GM19395 (cell line): ENCODE results near the gene RNASEH2A.
"Not testable (repeated sequence)": the region's sequence is repeated elsewhere in the genome, so short reads cannot be mapped to it uniquely, and the experiment has no call there.

Source experiments
- ATAC-seq: cut with Tn5 transposase; IDR thresholded peaks from one replicate; pipeline ENCODE4 v1.9.1; 2021; ENCODE audit warnings: mild to moderate bottlenecking, moderate library complexity; ENCODE audit not compliant: unreplicated experiment

Gene RNASEH2A

GRCh38 chr19:12793290-12794195 is 12.8 kb upstream of the RNASEH2A start:
- no peak for ATAC-seq

DNA sequence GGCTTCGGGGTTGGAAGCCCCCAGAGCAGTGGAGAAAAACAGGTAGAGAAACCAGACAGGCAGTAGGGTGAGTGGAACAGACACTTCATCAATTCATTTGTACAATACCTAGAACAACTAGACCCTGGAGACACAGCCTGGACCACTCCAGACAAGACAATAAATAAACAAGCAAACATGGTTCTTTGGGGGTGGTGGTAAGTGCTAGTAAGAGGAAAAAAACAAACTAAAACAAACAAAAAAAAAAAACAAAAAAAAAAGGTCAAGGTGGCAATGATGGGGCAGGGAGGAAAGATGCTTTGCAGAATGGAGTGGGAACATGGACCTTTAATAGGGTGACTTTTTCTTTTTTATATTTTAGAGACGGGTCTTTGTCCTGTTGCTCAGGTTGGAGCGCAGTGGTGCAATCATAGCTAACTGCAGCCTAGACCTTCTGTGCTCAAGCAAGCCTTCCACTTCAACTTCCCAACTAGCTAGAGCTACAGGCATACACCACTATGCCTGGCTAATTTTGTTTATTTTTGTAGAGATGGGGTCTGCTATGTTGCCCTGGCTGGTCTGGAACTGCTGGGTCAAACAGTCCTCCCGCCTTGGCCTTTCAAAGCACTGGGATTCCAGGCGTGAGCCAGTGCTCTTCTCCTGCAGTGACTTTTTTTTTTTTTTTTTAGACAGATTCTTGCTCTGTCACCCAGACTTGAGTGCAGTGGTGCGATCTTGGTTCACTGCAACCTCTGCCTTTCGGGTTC is 12.0 kb upstream of the RNASEH2A start:
- ATAC-seq: no peak

DNA sequence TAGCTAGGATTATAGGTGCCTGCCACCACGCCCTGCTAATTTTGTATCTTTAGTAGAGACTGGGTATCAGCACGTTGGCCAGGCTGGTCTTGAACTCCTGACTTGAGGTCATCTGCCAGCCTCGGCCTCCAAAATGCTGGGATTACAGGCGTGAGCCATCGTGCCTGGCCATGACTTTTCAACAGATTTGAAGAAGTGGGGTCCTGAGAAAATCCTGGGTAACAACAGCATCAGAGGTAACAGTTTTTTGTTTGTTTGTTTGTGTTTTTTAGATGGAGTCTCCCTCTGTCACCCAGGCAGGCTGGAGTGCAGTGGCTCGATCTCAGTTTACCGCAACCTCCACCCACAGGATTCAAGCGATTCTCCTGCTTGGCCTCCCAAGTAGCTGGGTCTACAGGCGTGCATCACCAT is 11.4 kb upstream of the RNASEH2A start:
- no peak for ATAC-seq

DNA sequence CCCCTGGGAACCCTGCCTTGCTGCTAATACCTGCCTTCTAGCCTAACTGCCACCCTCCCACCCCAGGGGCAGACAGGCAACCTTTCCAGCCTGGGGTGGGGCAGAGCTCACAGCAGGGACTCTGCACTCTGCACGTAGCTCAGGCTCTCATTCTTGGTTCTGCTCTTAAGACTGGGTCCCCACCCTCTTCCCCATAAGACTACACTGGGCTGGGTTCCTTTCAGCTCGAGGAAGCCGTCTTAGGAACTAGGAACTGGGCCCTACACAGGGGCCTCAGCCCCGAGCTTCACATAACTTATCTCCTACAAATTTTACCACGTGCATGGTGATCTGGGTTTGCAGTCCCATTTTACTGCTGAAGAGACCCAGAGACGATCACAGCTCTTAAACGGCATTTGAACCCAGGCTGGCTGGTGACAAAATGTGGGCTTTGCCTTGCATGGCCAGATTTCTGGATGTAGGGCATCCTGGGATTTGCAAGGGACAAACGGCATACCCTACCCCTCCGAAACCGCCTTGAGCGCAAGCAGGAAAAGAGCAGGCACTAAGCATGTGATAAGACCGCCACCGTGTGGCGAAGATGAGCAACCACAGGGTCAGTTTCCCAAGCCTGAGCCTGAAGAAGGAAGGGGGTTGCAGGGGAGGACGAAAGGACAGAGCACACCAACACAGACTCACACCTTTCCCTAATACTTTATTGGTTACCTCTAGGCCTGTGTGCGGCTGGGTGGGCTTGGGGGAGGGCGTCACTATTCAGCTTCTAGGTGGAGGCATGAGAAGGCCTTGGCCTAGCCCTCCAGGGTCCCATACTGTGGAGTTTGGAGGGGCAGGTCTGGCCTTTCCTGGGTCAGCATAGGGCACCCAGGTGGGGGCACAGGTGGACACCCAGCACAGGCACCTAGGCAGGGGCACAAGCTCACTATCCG is 10.0 kb upstream of the RNASEH2A start:
- no peak for ATAC-seq

GRCh38 chr19:12797141-12797587 is 9.2 kb upstream of the RNASEH2A start:
- ATAC-seq: no peak

- ATAC-seq: not testable (repeated sequence)
Observed at GRCh38 chr19:12797607-12798006, 8.8 kb upstream of the RNASEH2A start.

GRCh38 chr19:12799742-12800465 is 6.5 kb upstream of the RNASEH2A start:
- ATAC-seq: no peak

DNA sequence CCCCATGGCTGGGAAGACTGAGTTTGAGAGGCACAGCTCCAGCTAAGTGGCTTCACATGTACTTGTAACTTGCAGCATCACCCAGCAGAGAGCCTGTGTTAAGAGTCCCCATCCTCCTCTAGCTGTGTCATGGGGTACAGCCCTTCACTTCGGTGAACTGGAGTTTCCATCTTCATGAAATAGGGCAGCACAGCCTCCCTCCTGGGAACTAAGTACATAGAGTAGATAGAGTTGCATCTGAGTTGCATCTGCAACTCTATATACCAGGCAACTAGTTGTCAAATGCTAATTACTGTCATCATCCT is 6.0 kb upstream of the RNASEH2A start:
- no peak for ATAC-seq

DNA sequence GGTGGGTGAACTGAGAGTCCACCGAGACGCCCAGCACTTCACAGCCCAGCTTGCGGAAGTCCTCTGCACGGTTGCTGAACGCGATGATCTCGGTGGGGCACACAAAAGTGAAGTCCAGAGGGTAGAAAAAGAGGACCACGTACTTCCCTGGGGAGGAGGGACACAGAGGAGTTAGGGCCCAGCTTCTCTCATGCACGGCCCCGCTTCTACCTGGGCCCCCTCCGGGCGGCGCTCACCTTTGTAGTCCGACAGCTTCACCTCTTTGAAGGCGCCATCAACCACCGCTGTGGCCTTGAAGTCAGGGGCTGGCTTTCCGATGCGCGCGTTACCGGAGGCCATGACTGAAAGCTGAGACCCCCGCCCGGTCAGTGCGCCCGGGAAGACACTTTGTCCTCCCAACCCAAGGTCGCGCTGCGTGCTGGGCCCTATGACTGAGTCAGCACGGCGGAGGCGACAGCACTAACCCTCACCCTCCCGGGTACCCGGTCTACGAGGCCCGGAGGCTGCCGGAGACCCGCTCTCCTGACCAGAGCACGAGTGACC is 5.4 kb upstream of the RNASEH2A start:
- no peak for ATAC-seq

DNA sequence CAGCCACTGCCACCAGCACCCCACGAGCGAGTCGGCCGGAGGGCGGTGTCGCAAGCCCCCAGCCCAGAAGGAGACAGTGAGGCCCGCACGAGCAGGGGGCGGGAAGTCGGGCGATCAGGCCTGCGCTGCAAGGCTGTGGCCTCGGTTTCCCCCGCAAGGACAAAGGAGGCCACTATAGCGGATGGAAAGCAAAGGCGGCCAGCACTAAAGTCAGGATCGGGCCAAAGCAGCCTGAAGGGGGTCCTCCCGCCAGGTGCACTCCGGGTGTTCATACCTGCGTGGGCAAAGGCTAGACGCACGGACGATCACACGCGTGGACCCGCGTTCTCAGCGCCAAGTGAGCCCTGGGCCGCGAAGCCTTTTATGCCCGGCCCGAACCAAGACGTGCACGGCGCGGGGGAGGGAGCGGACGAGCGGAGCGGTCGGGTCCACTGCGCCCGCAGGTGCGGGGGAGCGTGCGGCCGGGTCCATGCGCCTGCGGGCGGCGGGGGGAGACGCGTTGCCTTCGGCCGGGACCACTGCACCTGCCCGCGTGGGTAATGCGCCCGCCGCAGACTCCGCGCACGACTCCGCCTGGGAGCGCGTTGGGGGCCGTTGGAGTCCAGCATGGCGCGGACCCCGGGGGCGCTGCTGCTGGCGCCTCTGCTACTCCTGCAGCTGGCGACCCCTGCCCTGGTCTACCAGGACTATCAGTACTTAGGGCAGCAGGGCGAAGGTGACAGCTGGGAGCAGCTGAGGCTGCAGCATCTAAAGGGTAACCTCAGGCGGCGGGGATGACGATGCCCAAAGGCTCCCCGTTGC is 4.7 kb upstream of the RNASEH2A start, which contains the start of the genes PRDX2 and THSD8:
Gene PRDX2, minus strand, starts transcription at position 335 of the 801 bp plus-strand sequence. CDS start 539 bp downstream, outside the sequence.
Gene THSD8, plus strand, starts transcription at position 604 of the 801 bp plus-strand sequence. Its CDS starts 3 bp downstream, at position 607.
- no peak for ATAC-seq

GRCh38 chr19:12802267-12803106 is 3.9 kb upstream of the RNASEH2A start:
- no peak for ATAC-seq

GRCh38 chr19:12804051-12804450 is 2.3 kb upstream of the RNASEH2A start:
- no peak for ATAC-seq

GRCh38 chr19:12815088-12815487 is 8.7 kb downstream of the RNASEH2A start:
- ATAC-seq: no peak

DNA sequence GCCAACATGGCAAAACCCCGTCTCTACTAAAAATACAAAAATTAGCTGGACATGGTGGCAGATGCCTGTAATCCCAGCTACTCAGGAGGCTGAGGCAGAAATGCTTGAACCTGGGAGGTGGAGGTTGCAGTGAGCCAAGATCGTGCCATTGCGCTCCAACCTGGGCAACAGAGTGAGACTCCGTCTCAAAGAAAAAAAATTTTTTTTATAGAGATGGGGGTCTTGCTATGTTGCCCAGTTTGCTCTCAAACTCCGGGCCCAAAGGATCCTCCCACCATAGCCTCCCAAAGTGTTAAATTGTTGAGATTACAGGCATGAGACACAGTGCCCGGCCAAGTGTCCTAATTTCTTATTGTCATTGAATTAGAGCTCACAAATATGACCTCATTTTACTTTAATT is 10.8 kb downstream of the RNASEH2A start:
- not testable (repeated sequence) for ATAC-seq

GRCh38 chr19:12817810-12818209 is 11.4 kb downstream of the RNASEH2A start:
- not testable (repeated sequence) for ATAC-seq

- ATAC-seq: no peak
Observed at GRCh38 chr19:12821761-12822160, 15.4 kb downstream of the RNASEH2A start.

DNA sequence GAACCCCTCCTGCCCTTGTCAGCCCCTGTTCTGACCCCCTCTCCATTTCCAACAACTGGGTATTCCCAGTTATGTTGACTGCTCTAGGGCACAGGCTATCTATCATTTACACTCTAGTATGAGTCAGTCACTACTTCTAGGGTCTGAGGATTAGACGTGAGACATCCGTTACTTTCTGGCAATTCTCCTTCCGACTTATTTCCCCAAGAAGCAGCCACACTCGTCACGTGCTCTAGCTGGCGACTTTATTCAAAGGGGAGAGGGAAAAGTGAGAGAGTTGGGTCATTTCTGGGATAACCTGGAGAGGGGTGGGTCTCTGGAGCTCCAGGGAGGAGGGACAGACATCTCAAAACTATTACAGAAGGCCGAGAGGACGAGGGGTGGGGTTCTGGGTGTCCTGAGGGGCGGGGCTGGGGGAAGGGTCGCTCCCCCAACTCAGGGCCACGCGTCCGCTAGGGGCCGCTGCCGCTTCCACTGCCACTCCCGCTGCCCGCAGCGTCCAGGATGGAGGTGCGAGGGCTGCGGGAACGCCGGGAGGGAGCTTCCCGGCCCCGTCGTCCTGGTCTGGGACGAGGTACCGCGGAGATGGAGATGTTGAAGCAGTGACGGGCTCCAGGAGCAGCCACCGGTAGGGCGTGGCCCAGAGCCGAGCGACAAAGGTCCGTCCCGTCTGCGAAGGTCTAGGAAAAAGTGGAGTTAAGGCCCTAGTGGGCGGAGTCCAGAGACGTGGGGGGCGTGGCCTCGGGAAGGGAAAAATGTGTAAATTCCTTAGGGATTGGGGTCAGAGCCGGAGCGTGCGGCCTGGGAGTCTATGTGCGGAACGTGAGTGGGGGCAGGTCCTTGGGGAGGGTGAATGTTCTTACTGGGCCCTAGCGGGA is 19.1 kb downstream of the RNASEH2A start:
- no peak for ATAC-seq
